GM19372 (cell line): ENCODE results near the gene CLEC4G.
"Not testable (repeated sequence)": the region's sequence is repeated elsewhere in the genome, so short reads cannot be mapped to it uniquely, and the experiment has no call there.

Experiments
- ATAC-seq: cut with Tn5 transposase; IDR thresholded peaks from one replicate; pipeline ENCODE4 v1.9.1; 2021; ENCODE audit warnings: mild to moderate bottlenecking, low read depth, moderate library complexity; ENCODE audit not compliant: unreplicated experiment

Gene CLEC4G, protein sequence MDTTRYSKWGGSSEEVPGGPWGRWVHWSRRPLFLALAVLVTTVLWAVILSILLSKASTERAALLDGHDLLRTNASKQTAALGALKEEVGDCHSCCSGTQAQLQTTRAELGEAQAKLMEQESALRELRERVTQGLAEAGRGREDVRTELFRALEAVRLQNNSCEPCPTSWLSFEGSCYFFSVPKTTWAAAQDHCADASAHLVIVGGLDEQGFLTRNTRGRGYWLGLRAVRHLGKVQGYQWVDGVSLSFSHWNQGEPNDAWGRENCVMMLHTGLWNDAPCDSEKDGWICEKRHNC

DNA sequence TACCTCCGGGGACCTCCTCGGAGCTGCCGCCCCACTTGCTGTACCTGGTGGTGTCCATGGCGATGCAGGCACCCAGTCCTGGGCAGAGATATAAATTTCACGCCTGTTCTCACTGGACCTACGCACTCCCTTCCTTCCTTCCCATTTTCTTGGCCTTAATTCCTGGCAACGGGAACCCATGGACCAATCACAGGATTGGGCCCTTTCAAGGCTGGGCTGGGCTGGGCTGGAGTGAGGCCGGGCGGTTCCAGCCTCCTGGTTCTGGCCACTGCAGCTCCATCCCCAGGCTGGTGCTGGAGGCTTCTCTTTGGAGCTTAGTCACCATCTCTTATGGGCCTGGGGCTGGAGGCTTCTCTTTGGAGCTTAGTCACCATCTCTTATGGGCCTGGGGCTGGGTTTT lies at the start of gene CLEC4G:
Gene CLEC4G, minus strand, starts transcription at position 66 of the 400 bp plus-strand sequence. Its CDS starts 8 bp downstream, at position 58.
- ATAC-seq: no peak

DNA sequence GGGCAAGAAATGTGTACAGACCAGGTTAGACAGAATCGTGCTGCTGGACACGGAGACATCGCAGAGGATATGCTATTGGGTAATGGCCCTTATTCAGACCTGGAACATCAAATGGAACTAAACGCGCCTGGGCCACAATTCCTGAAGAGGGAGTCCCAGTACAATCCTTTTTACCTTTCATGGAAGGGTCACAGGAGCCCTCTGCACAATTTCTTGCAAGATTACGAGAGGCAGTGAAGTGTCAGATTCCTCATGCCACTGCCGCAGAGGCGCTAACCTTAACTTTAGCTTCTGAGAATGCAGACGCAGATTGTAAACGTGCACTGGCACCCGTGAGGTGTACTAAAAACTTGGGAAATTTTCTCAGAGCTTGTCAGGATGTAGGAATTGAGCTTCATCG lies 49.2 kb upstream of the CLEC4G start:
- no peak for ATAC-seq

DNA sequence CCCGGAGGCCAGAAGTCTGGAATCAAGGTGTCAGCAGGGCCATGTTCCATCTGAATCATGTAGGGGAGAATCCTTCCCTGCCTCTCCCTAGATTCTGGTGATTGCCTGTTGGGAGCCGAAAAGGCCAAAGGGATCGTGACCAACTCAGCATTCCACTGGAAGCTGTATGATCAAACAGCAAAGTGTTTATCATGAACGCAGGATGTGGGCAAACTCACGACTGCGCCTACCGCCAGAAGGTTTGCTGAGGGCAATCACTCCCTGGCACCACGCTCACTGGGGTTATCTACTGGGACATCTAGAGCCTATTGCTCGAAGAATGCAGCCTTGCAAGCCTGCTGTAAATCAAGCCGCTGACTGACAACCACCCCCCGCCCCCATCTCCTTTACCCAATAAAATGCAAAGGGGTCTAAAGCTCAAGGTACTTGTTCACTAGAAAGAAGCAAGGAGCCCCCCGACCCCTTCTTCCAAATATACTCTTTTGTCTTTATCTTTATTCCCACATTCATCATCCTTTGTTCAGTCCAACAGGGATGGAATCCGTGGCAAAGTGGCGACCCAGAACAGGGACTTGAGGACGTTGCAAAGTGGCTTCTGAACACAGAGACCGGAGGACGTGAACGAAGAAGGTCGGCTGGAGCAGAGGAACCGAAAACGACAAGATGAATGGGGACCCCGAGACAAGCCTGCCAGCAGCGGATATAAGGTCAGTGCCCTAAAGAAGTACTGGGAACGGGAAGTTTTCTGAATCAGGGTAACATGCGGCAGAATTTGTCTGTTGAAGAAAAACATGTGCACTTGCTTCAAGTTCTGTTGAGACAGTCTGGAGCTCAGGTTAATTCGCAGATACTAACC lies 47.9 kb upstream of the CLEC4G start:
- ATAC-seq: no peak

DNA sequence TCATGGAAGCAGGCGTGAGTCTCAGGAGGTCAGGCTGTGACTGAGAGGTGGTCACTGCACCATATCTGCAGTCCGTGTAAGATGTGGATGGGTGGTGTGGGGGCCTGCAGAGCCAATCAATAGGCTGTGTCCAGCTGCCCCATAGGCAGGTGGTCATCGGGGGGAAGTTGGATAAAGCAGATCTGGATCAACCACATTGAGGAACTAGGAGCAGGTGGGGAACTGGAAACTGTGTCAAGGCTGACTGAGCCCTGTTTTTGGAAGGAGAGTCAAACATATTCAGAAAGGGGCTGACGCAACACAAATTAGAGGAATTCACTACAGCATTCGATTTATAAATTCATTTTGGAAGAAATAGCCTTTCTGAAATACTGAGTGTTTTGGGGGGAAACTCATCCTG lies 46.2 kb upstream of the CLEC4G start:
- ATAC-seq: no peak

DNA sequence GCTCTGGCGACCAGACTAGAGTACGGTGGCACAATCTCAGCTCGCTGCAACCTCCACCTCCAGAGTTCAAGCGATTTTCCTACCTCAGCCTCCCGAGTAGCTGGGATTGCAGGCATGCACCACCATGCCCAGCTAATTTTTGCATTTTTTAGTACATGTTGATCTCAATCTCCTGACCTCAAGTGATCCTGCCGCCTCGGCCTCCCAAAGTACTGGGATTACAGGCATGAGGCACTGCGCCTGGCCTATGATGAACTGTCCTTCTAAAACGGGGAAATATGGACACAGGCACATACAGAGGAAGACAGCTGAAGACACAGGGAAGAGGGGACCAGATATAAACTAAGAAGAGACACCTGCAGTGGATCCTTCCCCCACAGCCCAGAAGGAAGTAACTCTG lies 43.9 kb upstream of the CLEC4G start:
- no peak for ATAC-seq

DNA sequence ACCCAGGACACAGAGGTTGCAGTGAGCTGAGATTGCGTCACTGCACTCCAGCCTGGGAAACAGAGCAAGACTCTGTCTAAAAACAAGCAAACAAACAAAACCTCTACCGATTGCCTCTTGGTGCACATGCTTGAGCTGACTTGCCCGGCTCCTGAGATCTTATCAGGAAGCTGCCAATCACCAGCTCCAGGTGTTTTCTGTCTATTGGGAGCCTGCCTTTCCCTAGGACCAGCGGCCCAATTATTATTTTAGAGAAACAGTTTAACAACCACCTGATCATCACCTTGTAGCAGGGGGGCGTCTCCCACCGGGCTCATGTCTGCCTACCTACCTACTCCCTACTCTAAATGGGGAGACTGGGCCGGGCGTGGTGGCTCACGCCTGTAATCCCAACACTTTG lies 41.9 kb upstream of the CLEC4G start:
- ATAC-seq: no peak

DNA sequence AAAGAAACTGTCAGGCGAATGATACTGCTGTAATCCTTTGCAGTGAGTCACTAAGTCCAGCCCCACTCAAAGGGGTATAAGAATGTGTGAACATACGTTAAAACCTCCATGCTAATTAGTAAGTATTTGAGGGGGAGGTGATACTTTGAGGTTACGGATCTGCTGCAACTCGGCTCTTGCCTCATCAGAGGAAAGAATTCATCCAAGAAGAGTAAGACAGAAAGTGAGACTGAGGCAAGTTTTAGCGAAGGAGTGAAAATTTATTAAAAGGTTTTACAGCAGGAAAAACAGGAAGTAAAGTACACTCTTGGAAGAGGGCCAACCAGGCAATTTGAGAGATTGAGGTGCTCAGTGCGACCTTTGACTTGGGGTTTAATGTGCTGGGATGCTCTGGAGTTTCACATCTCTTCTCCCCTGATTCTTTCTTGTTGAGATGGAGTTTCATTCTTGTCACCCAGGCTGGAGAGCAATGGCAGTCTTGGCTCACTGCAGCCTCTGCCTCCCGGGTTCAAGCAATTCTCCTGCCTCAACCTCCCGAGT lies 40.9 kb upstream of the CLEC4G start:
- ATAC-seq: no peak

DNA sequence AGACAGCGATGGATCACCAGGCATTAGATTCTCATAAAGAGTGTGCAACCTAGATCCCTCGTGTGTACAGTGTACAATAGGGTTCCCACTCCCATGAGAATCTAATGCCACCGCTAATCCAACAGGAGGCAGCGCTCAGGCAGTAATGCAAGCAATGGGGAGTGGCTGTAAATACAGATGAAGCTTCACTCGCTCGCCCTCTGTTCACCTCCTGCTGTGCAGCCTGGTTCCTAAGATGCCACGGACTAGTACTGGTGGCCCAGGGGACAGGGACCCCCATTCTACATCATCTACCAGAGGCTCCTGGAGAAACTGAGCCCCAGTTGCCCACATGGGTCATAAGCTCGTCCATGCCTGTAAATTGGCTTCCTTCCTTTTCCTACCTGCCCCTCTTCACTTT lies 39.2 kb upstream of the CLEC4G start:
- no peak for ATAC-seq

DNA sequence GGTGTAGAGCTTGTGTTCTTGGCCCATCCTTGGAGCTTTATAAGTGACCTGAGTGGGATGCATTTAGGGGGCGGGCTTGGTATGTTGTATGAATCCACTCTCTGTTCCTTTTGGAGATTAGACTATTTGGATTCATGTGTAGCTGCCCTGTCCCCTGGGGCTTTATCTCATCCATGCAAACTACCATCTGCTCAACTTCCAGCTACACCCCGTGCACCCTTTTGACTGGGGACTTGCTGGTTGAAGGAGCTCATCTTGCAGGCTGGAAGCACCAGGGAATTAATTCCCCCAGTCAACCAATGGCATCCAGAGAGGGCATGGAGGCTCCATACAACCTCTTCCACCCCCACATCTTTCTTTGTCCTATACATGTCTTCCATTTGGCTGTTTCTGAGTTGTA lies 37.3 kb upstream of the CLEC4G start:
- ATAC-seq: no peak

DNA sequence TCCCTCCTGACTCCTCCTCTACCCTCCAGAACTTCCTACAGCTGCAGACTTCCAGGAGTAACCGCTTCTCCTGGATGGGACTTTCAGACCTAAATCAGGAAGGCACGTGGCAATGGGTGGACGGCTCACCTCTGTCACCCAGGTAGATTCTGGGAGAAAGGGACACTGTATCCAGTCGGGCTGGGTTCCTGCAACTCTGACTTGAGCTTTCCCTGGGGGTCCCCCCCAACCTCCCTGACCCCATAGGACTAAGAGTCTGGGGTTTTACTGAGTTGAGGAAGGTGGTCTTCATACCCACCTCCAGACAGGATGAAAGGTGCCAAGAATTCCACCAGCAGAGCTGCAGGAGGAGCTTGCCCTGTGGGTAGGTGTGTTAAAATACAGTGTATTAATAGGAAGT lies 35.6 kb upstream of the CLEC4G start:
- no peak for ATAC-seq

DNA sequence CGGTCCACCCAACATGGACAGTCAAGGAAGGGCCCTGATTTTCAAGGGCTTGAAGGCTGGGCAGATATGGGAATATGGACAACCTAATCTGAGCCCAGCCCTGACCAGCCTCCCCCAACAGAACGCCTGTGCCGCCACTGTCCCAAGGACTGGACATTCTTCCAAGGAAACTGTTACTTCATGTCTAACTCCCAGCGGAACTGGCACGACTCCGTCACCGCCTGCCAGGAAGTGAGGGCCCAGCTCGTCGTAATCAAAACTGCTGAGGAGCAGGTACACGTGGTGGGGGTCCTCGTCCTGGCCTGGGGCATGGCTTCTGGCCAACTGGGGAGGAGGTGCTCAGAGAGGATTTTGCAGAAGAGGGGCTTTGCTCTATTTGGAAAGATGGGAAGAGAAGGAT lies 34.6 kb upstream of the CLEC4G start:
- ATAC-seq: no peak

DNA sequence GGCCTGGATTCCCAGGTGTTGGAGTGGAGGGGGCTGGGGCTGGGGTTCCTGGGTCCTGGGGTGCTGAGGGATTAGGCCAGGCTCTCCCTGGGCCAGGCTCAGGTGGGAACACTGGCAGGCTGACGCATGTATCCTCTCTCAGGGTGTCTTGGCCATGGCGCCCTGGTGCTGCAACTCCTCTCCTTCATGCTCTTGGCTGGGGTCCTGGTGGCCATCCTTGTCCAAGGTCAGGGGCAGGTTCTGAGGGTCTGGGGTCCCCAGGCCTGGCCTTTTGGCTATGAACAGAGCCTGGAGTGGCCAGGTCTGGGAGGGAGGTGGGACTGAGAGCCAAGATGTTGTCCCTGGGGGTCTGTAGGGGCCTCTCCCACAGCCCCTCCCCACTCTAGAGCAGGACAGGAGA lies 33.1 kb upstream of the CLEC4G start:
- ATAC-seq: not testable (repeated sequence)

DNA sequence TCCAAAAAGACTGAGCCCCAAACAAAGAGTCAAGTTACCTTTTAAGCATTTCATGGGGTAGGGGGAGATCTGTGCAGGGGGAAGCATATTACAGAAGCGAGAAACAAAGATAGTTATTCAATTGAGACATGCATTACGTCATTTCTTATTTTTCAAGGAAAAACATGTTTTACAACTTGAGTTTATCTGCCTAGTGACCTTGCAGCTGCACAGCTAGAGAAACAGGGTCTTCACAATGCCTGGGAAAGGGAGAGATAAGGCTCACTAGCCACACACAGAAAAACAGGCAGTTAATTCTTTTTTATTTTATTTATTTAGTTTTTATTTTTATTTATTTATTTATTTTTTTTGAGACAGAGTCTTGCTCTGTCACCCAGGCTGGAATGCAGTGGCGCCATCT lies 32.2 kb upstream of the CLEC4G start:
- ATAC-seq: not testable (repeated sequence)

DNA sequence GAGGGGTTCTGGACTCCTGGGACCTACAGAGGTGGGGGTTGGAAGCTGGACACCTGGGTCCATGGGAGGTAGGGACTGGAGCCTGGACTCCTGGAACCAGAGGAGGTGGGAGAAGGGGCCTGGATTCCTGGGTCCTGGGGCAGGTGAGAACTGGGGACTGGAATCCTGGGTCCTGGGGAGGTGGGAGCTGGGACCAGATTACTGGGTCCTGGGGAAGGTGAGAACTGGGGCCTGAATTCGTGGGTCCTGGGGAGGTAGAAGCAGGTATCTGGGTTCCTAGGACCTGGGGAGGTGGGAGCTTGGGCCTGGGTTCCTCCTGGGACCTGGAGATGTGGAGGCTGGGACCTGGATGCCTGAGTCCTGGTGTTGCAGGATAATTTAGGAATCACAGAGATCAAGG lies 31.8 kb upstream of the CLEC4G start:
- no peak for ATAC-seq

DNA sequence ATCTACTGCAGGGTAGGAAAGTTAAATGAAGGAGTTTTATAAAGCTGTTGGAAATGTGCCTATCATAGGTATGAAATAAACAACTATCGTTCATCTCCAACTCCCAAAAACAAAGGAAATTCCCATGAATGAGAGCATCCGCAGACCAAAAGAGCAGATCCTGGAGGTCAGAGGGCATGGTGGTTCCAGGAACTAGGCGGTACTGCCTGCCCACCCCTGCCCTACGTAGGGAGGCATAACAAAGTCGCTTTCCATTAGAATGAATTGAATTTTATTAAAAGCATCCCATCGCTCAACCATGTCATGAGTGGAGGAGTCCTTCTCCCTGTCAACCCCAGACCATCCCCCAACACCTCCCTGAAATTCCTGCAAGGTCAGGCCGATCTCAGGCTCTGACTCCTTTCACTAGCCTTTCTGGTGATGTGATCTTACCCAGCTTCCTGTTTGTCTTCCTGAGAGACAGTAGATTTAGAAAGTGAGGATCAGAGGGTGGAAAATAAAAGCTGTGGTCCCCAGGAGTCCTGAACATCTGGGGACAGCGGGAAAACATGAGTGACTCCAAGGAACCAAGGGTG lies 30.9 kb upstream of the CLEC4G start, which contains the start of gene CLEC4M:
Gene CLEC4M, plus strand, starts transcription at position 525 of the 575 bp plus-strand sequence. Its CDS starts 24 bp downstream, at position 549.
- no peak for ATAC-seq

DNA sequence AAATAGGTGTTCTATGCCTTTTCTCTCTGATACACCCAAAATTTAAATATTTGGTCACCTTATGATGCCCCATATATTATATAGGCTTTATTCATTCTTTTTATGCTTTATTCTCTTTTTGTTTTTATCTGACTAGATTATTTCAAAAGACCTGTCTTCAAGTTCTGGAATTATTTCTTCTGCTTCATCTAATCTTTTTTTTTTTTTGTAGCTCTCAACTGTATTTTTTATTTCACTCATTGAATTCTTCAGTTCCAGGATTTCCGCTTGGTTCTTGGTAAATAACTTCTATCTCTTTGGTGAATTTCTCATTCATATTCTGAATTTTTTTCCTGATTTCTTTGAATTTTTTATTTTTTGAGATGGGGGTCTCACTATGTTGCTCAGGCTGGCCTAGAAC lies 27.2 kb upstream of the CLEC4G start:
- no peak for ATAC-seq

DNA sequence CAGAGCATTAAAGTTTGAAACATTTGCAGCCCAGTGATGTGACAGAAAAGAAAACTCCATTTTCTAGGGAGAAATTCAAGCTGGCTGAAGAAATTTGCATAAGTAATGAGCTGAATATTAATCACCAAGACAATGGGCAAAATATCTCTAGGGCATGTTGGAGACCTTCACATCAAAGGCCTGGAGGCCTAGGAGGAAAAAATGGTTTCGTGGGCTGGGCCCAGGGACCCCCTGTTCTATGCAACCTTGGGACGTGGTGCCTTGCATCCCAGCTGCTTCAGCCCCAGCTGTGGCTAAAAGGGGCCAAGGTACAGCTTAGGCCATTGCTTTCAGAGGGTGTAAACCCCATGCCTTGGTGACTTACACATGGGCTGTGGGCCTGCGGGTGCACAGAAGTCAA lies 25.4 kb upstream of the CLEC4G start:
- no peak for ATAC-seq

DNA sequence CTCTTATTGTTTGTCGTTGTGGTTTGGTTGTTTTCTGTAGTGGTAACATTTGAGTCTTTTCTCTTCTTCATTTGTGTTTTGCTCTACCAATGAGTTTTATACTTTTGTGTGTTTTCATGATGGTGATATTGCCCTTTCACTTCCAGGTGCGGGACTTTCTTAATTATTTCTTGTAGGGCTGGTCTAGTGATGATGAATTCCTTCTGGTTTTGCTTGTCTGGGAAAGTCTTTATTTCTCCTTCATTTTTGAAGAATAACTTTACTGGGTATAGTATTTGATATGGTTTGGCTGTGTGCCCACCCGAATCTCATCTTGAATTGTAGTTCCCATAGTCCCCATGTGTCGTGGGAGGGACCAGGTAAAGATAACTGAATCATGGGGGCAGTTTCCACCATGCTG lies 24.3 kb upstream of the CLEC4G start:
- ATAC-seq: no peak

DNA sequence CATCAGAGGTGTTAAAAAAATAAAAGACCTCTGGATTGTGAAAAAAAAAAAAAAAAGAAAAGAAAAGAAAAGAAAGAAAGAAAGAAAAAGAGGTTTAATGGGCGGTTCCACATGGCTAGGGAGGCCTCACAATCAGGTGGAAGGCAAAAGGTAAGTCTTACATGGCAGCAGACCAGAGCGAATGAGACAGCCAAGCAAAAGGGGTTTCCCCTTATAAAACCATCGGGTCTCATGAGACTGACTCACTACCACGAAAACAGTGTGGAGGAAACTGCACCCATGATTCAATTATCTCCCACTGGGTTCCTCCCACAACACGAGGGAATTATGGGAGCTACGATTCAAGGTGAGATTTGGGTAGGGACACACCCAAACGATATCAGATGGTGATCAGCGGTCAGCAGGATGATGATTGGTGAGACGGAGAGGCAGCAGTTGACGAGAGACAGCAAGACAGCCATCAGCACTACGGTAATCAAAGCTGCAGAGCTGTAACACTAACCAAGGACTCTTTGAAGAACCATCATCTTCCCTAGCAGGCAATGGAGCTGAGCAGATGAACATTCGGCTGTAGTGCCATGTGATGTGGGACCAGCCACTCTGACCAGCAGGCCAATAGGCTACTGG lies 19.4 kb upstream of the CLEC4G start:
- no peak for ATAC-seq

DNA sequence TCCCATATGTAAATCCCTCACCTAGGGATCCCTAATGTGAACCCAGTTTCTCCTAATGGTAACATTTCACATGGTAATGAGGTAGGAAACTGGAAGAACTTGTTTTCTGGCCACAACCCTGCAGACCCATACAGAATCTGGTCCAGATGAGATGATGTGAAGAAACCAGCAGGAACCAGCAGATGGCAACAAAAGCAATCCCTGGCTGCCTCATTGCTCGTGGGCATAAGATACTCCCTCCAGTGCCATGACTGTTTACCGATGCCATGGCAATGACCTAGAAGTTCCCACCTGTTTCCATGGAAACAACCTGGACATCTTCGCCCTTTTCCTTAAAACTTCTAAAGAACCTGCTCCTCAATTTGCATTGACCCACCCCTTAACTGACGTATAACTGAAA lies 16.8 kb upstream of the CLEC4G start:
- no peak for ATAC-seq

DNA sequence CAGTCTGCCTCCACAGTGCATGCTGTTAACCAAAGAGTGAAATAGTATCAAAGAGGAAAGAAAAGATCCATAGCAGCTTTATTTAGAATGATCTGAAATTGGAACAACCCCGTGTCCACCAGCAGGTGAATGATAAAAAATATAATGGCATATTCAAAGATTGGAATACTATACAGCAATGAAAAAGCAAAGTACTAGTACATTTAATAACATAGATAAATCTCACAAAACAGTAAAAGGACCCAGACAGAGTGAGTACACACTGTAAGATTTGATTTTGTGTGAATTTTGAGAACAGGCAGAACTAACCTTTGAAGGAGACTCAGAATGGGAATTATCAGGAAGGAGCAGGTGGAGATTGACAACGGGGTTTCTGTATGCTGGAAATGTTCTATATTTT lies 16.3 kb upstream of the CLEC4G start:
- ATAC-seq: no peak
